Suprapubic skin (tissue), 4 donors: ENCODE results near the gene TTC13.

Experiments
- CTCF ChIP-seq, 2 donors: fragments of 200-600 bp in 1 of 2; fragments of 450-650 bp in 1 of 2; sonication (generic) in 1 of 2; IDR thresholded peaks; one replicate each; pipeline ENCODE4 v1.5.1; 2016 to 2019; ENCODE audit warnings: antibody characterized with exemption in 2 of 2, mild to moderate bottlenecking in 1 of 2, moderate library complexity in 1 of 2
- POLR2A ChIP-seq, 2 donors: fragments of 450-650 bp; IDR thresholded peaks; one replicate each; pipeline ENCODE4 v1.6.1; 2017; ENCODE audit warnings: antibody characterized with exemption in 2 of 2, mild to moderate bottlenecking in 2 of 2, moderate library complexity in 2 of 2
- POLR2AphosphoS5 ChIP-seq, 3 donors: sonication (generic); formaldehyde crosslinking; IDR thresholded peaks; one replicate each; pipeline ENCODE4 v1.6.1; 2017; ENCODE audit warnings: antibody characterized with exemption in 3 of 3

- peak in 1 of 2 donors; percentile 11 for TF ChIP-seq CTCF (IDR thresholded peaks at IDR 0.05)
- TF ChIP-seq POLR2AphosphoS5 (IDR thresholded peaks at IDR 0.05): no peak
- no peak for TF ChIP-seq POLR2A (IDR thresholded peaks at IDR 0.05)
These were observed 41.0 kb upstream of the TTC13 start for GRCh38 chr1:231019711-231020110.
